Measurements from ENCODE around the gene PRDM15. TPM values are rescaled to one million over a fixed set of nuclear protein-coding genes. Genes with fewer than 3 reads are reported as not detected.

Gene PRDM15
- total and polyA plus RNA-seq, 2 experiments from 2014 or later = 3.0 to 10.6 TPM

DNA sequence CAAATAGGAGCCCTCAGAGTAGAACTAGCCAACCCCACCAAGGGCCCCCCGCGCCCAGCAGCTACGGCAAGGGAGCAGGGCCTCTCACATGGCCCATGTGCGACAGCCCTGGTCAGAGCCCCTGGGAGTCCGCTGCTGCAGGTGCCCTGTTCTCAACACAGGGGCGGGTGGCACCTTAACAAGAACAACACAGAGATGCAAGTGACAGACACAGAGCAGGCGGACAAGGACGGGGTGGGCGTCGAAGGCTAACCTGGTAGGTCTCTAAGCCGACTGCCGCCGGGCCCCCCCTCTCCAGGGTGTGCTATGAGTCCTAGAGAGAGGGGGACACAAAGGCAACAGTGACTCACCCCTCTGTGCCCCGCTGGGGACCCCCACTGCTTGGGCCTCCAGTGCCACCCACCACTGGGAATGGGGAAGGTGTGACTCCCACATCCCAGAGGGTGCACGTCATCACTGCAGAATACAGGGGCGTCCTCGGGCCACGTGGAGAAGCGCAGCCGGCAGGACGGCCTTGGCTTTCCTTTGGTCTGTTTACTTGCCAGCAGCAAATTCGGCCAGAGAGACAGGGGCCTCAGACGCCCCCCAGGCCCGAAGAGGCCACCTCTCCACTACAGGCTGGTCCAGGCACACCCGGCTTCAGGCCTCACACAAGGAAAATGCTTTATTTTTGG is 44.8 kb downstream of the PRDM15 start (continued):
- TF ChIP-seq, protein P1, sequence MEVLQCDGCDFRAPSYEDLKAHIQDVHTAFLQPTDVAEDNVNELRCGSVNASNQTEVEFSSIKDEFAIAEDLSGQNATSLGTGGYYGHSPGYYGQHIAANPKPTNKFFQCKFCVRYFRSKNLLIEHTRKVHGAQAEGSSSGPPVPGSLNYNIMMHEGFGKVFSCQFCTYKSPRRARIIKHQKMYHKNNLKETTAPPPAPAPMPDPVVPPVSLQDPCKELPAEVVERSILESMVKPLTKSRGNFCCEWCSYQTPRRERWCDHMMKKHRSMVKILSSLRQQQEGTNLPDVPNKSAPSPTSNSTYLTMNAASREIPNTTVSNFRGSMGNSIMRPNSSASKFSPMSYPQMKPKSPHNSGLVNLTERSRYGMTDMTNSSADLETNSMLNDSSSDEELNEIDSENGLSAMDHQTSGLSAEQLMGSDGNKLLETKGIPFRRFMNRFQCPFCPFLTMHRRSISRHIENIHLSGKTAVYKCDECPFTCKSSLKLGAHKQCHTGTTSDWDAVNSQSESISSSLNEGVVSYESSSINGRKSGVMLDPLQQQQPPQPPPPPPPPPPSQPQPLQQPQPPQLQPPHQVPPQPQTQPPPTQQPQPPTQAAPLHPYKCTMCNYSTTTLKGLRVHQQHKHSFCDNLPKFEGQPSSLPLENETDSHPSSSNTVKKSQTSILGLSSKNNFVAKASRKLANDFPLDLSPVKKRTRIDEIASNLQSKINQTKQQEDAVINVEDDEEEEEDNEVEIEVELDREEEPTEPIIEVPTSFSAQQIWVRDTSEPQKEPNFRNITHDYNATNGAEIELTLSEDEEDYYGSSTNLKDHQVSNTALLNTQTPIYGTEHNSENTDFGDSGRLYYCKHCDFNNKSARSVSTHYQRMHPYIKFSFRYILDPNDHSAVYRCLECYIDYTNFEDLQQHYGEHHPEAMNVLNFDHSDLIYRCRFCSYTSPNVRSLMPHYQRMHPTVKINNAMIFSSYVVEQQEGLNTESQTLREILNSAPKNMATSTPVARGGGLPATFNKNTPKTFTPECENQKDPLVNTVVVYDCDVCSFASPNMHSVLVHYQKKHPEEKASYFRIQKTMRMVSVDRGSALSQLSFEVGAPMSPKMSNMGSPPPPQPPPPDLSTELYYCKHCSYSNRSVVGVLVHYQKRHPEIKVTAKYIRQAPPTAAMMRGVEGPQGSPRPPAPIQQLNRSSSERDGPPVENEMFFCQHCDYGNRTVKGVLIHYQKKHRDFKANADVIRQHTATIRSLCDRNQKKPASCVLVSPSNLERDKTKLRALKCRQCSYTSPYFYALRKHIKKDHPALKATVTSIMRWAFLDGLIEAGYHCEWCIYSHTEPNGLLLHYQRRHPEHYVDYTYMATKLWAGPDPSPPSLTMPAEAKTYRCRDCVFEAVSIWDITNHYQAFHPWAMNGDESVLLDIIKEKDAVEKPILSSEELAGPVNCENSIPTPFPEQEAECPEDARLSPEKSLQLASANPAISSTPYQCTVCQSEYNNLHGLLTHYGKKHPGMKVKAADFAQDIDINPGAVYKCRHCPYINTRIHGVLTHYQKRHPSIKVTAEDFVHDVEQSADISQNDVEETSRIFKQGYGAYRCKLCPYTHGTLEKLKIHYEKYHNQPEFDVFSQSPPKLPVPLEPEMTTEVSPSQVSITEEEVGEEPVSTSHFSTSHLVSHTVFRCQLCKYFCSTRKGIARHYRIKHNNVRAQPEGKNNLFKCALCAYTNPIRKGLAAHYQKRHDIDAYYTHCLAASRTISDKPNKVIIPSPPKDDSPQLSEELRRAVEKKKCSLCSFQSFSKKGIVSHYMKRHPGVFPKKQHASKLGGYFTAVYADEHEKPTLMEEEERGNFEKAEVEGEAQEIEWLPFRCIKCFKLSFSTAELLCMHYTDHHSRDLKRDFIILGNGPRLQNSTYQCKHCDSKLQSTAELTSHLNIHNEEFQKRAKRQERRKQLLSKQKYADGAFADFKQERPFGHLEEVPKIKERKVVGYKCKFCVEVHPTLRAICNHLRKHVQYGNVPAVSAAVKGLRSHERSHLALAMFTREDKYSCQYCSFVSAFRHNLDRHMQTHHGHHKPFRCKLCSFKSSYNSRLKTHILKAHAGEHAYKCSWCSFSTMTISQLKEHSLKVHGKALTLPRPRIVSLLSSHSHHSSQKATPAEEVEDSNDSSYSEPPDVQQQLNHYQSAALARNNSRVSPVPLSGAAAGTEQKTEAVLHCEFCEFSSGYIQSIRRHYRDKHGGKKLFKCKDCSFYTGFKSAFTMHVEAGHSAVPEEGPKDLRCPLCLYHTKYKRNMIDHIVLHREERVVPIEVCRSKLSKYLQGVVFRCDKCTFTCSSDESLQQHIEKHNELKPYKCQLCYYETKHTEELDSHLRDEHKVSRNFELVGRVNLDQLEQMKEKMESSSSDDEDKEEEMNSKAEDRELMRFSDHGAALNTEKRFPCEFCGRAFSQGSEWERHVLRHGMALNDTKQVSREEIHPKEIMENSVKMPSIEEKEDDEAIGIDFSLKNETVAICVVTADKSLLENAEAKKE (CRISPR knock-in tag; IDR thresholded peaks at IDR 0.05) = no peak
- TF ChIP-seq ZNF114 (CRISPR knock-in tag; IDR thresholded peaks at IDR 0.05) = no peak

DNA sequence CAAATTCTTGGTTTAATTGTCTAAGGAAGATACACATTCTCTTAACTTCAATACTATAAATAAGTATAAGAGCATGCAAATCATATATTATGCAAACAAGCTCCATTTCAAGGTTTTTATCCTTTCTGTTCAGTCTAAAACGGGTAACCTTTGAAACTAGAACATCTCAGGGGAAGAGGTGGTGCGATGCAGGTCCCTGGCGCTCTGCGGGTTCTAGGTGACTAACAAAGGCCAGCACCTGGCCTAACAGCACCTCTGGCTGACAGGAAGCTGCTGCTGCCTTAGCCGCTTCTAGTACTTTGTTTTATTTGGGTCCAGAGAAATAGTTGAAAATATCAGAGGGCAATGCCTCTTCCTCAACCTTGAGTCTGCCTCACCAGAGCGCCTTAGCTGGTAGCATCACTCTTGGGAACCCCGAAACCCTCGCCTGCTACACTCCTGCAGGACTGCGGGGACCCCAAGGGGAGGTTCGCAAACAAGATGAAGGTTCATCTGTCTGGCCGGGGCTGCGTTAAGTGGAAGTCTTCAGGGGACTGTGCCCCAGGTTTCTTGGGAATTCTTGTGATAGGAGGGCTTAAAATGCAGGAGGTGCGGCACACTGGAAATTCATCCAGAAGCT is 45.5 kb downstream of the PRDM15 start:
- no peak overlapping the region for H3K27ac Mint-ChIP-seq
- peaks cover 22% of the 10 kb centered on the region for H3K36me3 Mint-ChIP-seq (ENCODE audit: low read depth)
- no peaks in the 10 kb centered on the region for H3K79me2 ChIP-seq (replicated peaks; ENCODE audit: insufficient read depth)
- H3K4me1 Mint-ChIP-seq = peaks cover 24% of the 10 kb centered on the region
- no peak overlapping the region for H3K4me3 ChIP-seq
- no peaks in the 10 kb centered on the region for H3K27me3 ChIP-seq (ENCODE audit: insufficient read depth)
- H4K20me1 ChIP-seq (replicated peaks; ENCODE audit: insufficient read depth) = no peaks in the 10 kb centered on the region; the same call in 1 of the 2 replicates
- DNase-seq (ENCODE audit: low spot score) = no peak
- ATAC-seq = no peak
- H3K9me2 ChIP-seq (ENCODE audit: insufficient read depth) = 0 out of 2 replicates have a peak, but pooled peaks cover 5% of the 10 kb centered on the region
- H3K36me3 ChIP-seq (ENCODE audit: insufficient read depth) = no peaks in the 10 kb centered on the region; the same call in 1 of the 2 replicates
- peaks cover 7% of the 10 kb centered on the region for H3K27me3 Mint-ChIP-seq (ENCODE audit: insufficient read depth, low read depth, poor library complexity)
- no peak overlapping the region for H3K4me3 Mint-ChIP-seq
- H2AFZ ChIP-seq = no peak overlapping the region
- H3K27ac ChIP-seq (ENCODE audit: low read depth) = no peak overlapping the region
- peaks cover 15% of the 10 kb centered on the region for H3K4me1 ChIP-seq (ENCODE audit: insufficient read depth)
- H3K4me2 ChIP-seq = no peak overlapping the region
- no peaks in the 10 kb centered on the region for H3F3A ChIP-seq (replicated peaks; ENCODE audit: low read depth)
- H3K9me3 Mint-ChIP-seq = no peaks in the 10 kb centered on the region
- TF ChIP-seq EZH2phosphoT487 (IDR thresholded peaks at IDR 0.05; ENCODE audit: unreplicated experiment) = no peak
- no peak for TF ChIP-seq NANOG (IDR thresholded peaks at IDR 0.05; ENCODE audit: borderline replicate concordance)
- TF ChIP-seq, protein P2, sequence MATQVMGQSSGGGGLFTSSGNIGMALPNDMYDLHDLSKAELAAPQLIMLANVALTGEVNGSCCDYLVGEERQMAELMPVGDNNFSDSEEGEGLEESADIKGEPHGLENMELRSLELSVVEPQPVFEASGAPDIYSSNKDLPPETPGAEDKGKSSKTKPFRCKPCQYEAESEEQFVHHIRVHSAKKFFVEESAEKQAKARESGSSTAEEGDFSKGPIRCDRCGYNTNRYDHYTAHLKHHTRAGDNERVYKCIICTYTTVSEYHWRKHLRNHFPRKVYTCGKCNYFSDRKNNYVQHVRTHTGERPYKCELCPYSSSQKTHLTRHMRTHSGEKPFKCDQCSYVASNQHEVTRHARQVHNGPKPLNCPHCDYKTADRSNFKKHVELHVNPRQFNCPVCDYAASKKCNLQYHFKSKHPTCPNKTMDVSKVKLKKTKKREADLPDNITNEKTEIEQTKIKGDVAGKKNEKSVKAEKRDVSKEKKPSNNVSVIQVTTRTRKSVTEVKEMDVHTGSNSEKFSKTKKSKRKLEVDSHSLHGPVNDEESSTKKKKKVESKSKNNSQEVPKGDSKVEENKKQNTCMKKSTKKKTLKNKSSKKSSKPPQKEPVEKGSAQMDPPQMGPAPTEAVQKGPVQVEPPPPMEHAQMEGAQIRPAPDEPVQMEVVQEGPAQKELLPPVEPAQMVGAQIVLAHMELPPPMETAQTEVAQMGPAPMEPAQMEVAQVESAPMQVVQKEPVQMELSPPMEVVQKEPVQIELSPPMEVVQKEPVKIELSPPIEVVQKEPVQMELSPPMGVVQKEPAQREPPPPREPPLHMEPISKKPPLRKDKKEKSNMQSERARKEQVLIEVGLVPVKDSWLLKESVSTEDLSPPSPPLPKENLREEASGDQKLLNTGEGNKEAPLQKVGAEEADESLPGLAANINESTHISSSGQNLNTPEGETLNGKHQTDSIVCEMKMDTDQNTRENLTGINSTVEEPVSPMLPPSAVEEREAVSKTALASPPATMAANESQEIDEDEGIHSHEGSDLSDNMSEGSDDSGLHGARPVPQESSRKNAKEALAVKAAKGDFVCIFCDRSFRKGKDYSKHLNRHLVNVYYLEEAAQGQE (IDR thresholded peaks at IDR 0.05; ENCODE audit: unreplicated experiment) = no peak

All from GM23338 (cell line).